T-helper 1 cell treated with Interleukin-12 subunit alpha and Interleukin-12 subunit beta and Interleukin-4 antibody, amounts not matched to agents 30 μg/mL and 1 μg/mL, for 36 hours (primary cell): ENCODE results near the gene RNF44.
"Not testable (repeated sequence)": the region's sequence is repeated elsewhere in the genome, so short reads cannot be mapped to it uniquely, and the experiment has no call there.

Experiments
- H3K27ac Mint-ChIP-seq: one replicate; pipeline ENCODE4 v1.8.0; 2021; ENCODE audit warnings: mild to moderate bottlenecking, mixed read lengths
- H3K27me3 Mint-ChIP-seq: one replicate; pipeline ENCODE4 v1.8.0; 2021; ENCODE audit warnings: low read depth, mixed read lengths
- H3K36me3 Mint-ChIP-seq: one replicate; pipeline ENCODE4 v1.8.0; 2021; ENCODE audit warnings: low read depth, mixed read lengths
- H3K4me1 Mint-ChIP-seq: one replicate; pipeline ENCODE4 v1.8.0; 2021; ENCODE audit warnings: low read depth, mixed read lengths
- H3K4me3 Mint-ChIP-seq: one replicate; pipeline ENCODE4 v1.8.0; 2021; ENCODE audit warnings: mild to moderate bottlenecking, moderate library complexity, mixed read lengths
- H3K9me3 Mint-ChIP-seq: one replicate; pipeline ENCODE4 v1.8.0; 2021; ENCODE audit warnings: mixed read lengths

Gene RNF44

DNA sequence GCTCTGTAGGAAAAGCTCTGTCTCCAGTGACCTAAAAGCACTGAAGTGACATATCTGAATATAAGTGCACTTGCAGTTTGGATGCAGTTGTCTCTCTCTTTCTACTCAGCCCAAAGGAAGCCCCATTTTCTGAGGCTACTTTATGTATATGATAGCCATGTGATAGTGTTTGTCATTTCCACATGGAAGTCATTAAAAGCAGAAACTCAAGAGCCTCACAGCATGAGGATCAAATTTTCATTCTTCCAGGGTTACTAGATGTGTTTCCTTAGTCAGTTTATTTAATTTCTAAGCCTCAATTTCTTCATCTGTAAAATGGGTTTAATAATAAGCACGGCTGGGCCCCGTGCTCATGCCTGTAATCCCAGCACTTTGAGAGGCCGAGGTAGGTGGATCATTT, 36.7 kb downstream of the RNF44 start:
- Mint-ChIP-seq H3K27me3 (no peaks in the 10 kb centered on the region), H3K27ac (no peak overlapping the region), H3K9me3 (no peaks in the 10 kb centered on the region)

DNA sequence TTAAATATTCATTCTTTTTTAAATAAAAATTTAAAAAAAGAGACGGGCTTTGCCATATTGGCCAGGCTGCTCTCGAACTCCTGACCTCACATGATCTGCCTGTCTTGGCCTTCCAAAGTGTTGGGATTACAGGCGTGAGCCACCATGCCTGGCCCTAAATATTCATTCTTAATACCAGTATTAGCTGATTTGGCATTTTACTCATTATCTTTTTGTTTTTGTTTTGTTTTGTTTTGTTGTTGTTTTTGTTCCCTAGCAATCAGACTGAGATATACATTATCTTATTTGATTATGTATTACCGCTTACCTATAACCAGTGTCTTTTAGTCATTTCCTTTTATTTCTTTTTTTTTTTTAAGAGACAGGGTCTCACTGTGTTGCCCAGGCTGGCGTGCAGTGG, 37.9 kb downstream of the RNF44 start:
- H3K27me3 Mint-ChIP-seq = no peaks in the 10 kb centered on the region
- H3K9me3 Mint-ChIP-seq = no peaks in the 10 kb centered on the region
- H3K4me3 Mint-ChIP-seq = no peak overlapping the region
- no peak overlapping the region for H3K27ac Mint-ChIP-seq
- peaks cover 27% of the 10 kb centered on the region for H3K36me3 Mint-ChIP-seq
- no peaks in the 10 kb centered on the region for H3K4me1 Mint-ChIP-seq

More for the DNA sequence above, 36.7 kb downstream of the RNF44 start:
- H3K36me3 Mint-ChIP-seq = peaks cover 31% of the 10 kb centered on the region
- H3K4me3 Mint-ChIP-seq = no peak overlapping the region
- H3K4me1 Mint-ChIP-seq = no peaks in the 10 kb centered on the region

DNA sequence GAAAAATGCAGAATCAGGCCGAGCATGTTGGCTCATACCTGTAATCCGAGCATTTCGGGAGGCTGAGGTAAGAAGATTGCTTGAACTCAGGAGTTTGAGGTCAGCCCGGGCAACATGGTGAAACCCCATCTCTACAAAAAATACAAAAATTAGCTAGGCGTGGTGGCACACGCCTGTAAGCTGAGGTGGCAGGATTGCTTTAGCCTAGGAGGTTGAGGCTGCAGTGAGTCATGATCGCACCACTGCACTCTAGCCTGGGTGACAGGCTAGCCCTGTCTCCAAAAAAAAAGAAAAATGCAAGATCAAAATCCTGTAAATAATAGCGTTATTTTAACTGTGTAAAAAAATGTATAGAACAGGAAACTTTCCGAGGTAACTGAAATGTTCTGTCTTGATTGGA, 39.4 kb downstream of the RNF44 start:
- Mint-ChIP-seq H3K9me3 (no peaks in the 10 kb centered on the region), H3K27ac (no peak overlapping the region), H3K4me3 (no peak overlapping the region)

DNA sequence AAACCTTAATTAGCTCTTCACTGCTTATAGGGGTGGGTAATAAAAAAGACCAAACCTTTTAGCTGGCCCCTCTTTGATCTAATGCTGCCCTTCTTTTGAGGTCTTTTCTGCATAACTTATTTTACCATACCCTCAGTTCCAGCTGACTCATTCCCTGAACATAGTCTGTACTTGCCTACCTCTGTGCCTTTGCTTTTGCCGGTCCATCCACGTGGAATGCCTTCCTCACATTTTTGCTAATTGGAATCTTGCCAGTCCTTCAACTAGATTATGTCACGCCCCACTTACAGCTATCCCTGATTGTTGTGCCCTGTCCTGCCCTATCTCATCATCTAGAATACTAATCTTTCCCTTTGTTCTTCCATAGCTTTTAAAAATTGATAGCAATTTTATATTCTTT, 44.8 kb downstream of the RNF44 start:
- Mint-ChIP-seq H3K9me3 (no peaks in the 10 kb centered on the region), H3K27ac (no peak overlapping the region), H3K4me3 (no peak overlapping the region), H3K4me1 (peaks cover 14% of the 10 kb centered on the region), H3K27me3 (no peaks in the 10 kb centered on the region), H3K36me3 (peaks cover 39% of the 10 kb centered on the region)

More for the DNA sequence above, 39.4 kb downstream of the RNF44 start:
- H3K27me3 Mint-ChIP-seq = no peaks in the 10 kb centered on the region
- peaks cover 2% of the 10 kb centered on the region for H3K4me1 Mint-ChIP-seq
- peaks cover 37% of the 10 kb centered on the region for H3K36me3 Mint-ChIP-seq

DNA sequence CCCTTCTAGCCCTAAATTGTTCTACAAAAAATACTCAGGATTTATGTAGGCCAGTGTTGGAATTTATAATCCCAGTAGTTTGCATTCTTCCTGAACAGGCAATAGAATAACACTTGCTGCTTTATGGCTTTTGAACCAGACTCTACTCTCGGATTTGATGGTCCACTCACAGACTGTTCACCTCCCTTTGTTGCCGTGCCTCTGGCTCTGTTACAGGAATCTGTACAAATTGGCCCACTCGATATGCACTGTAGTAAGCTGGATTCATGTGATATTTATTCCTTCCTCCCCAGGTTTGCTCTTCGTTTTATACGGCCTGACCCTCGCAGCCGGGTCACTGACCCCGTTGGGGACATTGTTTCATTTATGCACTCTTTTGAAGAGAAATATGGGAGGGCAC, 45.3 kb downstream of the RNF44 start:
- peaks cover 44% of the 10 kb centered on the region for H3K36me3 Mint-ChIP-seq
- no peaks in the 10 kb centered on the region for H3K9me3 Mint-ChIP-seq
- H3K27ac Mint-ChIP-seq = no peak overlapping the region
- no peaks in the 10 kb centered on the region for H3K27me3 Mint-ChIP-seq
- peaks cover 19% of the 10 kb centered on the region for H3K4me1 Mint-ChIP-seq
- no peak overlapping the region for H3K4me3 Mint-ChIP-seq

DNA sequence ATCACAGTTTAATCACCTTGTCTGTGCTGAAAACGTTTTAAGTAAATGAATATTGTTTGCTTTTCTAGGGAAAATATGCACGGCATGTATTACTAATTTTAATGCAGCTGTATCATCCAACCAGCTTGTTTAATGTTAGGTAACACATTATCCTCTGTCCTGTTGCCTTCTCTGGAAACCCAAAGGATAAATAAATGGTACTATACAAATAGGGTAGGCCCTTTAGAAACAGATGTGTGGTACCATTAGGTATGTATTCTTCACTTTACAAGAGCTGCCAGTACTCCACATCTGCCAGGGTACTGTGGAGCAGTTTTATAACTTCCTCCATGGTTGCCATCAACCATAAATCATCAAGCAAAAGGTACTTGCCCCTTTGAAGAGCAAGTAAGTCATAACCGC, 46.1 kb downstream of the RNF44 start:
- H3K4me1 Mint-ChIP-seq = peaks cover 25% of the 10 kb centered on the region
- H3K9me3 Mint-ChIP-seq = no peaks in the 10 kb centered on the region
- H3K36me3 Mint-ChIP-seq = peaks cover 51% of the 10 kb centered on the region
- H3K27ac Mint-ChIP-seq = no peak overlapping the region
- no peak overlapping the region for H3K4me3 Mint-ChIP-seq
- no peaks in the 10 kb centered on the region for H3K27me3 Mint-ChIP-seq

DNA sequence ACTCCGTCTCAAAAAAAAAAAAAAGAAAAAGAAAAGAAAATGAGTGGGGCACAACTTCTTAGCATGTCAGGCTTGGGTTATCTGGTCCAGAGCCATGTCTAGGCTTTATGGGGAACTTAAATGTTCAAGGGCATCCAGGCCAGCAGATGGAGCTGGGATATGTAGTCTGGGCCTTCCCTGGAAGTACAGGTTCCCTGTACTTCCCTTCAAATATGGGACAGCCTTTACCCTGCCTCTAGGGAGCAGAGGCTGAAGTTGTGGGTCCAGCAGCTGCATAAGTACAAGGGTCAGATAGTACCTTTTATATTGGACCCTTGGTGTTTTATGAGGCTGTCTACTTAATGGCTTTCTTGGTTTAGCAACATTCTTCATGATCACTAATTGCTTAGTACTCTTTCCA, 46.9 kb downstream of the RNF44 start:
- Mint-ChIP-seq H3K4me3 (no peak overlapping the region), H3K36me3 (peaks cover 55% of the 10 kb centered on the region), H3K9me3 (no peaks in the 10 kb centered on the region), H3K27ac (no peak overlapping the region), H3K4me1 (peaks cover 27% of the 10 kb centered on the region), H3K27me3 (no peaks in the 10 kb centered on the region)

DNA sequence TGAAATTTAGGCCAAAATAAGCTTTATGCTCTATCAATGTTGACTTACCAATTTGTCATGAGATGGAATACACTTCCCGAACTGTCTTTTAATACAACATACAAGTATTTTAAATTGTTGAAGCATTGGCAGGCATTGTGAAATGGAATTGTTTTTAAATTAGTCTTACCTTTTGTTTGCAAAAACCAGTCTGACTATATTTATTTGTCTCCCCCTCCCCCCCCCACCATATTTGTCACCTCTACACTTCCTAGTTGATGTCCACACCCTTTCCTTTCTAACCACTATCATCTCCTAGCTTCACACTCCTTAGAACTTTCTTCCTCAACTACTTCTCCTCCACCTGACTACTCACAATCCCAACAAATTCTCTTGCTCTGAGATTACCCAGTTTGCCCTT, 48.1 kb downstream of the RNF44 start:
- Mint-ChIP-seq H3K27me3 (no peaks in the 10 kb centered on the region), H3K4me3 (peak overlapping the region; percentile 57), H3K27ac (peak overlapping the region; percentile 82), H3K36me3 (peaks cover 52% of the 10 kb centered on the region), H3K9me3 (no peaks in the 10 kb centered on the region), H3K4me1 (peaks cover 36% of the 10 kb centered on the region)

DNA sequence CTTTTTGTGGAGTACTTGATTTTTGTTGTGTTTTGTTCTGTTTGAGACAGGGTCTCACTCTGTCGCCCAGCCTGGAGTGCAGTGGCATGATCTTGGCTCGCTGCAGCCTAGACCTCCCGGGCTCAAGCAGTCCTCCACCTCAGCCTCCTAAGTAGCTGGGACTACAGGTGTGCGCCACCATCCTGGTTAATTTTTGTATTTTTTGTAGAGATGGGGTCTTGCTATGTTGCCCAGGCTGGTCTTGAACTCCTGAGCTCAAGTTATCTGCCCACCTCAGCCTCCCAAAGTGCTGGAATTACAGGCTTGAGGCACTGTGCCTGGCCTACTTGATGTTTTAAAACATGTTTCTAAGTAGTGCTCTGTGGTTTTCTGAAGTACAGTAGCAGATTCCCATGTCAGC, 50.0 kb downstream of the RNF44 start:
- Mint-ChIP-seq H3K4me1 (peaks cover 40% of the 10 kb centered on the region), H3K27ac (peak overlapping the region; percentile 15)
- not testable (repeated sequence) for H3K4me3 Mint-ChIP-seq

DNA sequence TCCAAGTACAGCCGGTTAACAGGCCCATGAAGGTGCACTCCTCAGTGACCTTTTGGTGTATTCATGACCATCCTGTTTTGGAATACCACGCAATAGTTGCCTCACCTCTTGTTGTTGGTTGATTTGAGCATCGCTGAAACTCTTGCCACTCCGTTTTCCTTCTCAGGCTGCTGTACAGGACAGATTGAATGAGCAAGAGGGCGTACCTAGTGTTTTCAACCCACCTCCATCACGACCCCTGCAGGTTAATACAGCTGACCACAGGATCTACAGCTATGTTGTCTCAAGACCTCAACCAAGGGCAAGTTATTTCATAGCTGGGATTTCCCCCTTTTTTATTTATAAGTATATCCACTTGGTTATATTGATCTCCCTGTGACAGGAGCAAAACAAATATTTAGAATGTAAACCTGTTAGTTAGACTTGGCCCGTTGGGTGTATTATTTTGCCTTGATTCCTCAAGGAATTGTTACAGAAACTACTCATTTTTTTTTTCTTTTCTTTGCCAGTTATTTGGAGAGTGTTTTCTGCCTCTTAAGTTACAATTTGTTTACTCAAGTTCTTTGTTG, 50.9 kb downstream of the RNF44 start:
- no peak overlapping the region for H3K27ac Mint-ChIP-seq
- H3K4me1 Mint-ChIP-seq = peaks cover 44% of the 10 kb centered on the region
- no peaks in the 10 kb centered on the region for H3K9me3 Mint-ChIP-seq
- H3K36me3 Mint-ChIP-seq = peaks cover 40% of the 10 kb centered on the region
- no peak overlapping the region for H3K4me3 Mint-ChIP-seq
- no peaks in the 10 kb centered on the region for H3K27me3 Mint-ChIP-seq

More for the DNA sequence above, 50.0 kb downstream of the RNF44 start:
- H3K9me3 Mint-ChIP-seq, H3K27me3 Mint-ChIP-seq: not testable (repeated sequence)
- H3K36me3 Mint-ChIP-seq = peaks cover 42% of the 10 kb centered on the region

DNA sequence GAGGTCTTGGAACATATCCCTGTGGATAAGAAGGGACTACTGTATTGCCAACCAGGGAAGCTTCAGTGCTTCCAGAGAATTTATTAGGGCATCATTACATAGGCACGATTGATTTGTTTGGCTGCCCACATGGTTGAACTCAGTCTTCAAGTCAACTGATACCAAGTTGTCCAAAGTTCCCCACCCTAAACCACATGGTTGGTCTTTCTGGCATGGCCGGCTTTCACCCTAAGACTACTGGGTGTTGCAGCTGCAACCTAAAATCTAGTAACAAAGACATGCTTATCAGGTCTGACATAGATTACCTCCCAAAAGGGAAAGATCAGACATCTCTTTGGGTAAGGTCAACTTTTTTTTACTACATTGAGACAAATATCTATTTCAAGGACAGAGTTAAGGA, 52.0 kb downstream of the RNF44 start:
- Mint-ChIP-seq H3K27ac (no peak overlapping the region), H3K4me1 (peaks cover 44% of the 10 kb centered on the region), H3K27me3 (no peaks in the 10 kb centered on the region), H3K36me3 (peaks cover 39% of the 10 kb centered on the region), H3K9me3 (no peaks in the 10 kb centered on the region), H3K4me3 (no peak overlapping the region)

DNA sequence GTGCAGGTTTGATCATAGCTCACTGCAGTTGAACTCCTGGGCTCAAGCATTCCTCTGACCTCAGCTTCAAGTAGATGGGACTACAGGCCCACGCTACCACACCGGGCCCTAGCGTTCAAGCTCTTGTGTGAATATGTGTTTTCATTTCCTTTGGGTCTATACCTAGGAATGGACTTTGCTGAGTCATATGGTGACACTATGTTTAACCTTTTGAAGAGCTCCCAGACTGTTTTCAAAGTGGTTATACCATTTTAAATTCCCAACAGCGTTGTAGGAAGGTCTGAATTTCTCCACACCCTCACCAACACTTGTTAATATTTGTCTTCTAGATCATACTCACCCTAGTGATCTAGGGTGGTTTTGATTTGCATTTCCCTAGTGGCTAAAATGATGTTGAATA, 55.5 kb downstream of the RNF44 start:
- peaks cover 25% of the 10 kb centered on the region for H3K4me1 Mint-ChIP-seq
- no peak overlapping the region for H3K27ac Mint-ChIP-seq
- H3K4me3 Mint-ChIP-seq = no peak overlapping the region
- peaks cover 25% of the 10 kb centered on the region for H3K36me3 Mint-ChIP-seq
- no peaks in the 10 kb centered on the region for H3K27me3 Mint-ChIP-seq
- no peaks in the 10 kb centered on the region for H3K9me3 Mint-ChIP-seq
